GM21529 (cell line): ENCODE results near the gene CELF4.

Source experiments
- ATAC-seq: cut with Tn5 transposase; IDR thresholded peaks from one replicate; pipeline ENCODE4 v1.9.1; 2021; ENCODE audit not compliant: unreplicated experiment

The CELF4 gene

DNA sequence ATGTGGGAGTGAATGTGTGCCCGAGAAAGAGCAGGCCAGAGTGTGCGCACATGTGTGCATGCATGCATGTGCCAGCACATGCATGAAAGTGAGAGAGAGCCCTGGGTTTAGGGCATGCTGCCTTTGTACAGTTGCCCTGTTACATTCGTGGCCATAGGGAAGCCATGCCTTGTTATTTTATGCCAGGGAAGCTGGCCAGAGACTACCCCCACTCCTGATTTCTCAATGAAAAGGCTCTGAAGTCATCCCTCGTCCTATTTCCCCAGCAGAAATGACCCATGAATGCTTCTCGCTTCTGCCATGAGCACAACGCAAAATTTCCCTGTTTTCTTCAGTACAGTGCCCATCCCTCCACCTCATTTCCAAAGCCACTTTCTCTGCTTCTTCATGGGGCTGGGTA, 143.0 kb downstream of the CELF4 start:
- ATAC-seq = no peak

DNA sequence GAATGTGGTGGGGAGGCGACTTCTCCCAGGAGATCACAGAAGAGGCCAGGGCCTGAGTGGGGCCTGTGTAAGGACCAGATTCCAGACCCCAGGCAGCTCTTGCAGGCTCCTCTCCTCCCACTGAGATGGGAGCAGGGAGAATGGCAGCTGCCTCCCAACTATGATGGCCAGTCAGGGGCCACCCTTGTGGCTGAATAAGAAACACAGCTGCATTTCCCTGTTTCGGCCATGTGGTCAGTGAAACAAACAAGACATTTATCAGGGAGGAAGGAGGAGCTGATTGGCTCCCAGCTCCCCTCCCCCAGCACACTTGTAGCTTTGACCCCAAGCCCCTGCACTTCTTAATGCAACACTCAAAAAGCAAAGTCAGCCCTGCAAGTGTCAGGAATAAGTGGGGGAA, 143.5 kb downstream of the CELF4 start:
- no peak for ATAC-seq

DNA sequence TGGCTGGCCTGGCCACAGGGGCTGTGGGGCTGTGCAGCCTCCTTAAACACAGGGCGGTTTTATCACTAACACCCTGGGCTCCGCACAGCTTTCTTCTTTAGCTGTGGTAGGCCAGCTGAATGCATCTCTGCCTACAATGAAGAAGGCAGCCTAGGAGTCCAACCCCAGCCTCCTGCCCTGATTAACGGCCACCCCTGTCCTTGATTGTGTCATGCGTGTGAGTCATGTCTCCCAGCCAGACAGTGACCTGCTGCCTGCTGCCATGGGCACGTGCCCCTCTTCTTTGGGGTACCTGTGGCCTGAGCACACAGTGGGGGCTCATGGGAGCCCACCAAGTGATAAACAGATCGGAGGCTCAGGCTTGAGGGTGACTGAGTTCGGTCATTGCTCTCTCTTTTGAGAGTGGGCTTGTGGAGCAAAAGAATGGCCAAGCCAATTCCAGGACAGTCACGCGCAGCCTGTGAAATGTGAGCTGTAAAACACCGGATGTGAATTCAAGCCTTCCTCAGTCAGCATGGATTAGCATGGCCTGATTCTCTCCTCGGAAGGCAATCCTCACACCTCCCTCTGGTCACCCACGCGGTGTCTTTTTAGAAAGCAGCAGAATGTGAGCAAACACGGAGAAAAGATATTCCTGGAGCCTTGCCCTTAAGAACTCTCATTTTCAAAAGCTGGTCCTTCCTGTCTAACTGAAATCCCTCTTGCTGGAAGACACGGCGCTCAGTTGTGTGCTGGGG, 144.1 kb downstream of the CELF4 start:
- ATAC-seq = no peak

DNA sequence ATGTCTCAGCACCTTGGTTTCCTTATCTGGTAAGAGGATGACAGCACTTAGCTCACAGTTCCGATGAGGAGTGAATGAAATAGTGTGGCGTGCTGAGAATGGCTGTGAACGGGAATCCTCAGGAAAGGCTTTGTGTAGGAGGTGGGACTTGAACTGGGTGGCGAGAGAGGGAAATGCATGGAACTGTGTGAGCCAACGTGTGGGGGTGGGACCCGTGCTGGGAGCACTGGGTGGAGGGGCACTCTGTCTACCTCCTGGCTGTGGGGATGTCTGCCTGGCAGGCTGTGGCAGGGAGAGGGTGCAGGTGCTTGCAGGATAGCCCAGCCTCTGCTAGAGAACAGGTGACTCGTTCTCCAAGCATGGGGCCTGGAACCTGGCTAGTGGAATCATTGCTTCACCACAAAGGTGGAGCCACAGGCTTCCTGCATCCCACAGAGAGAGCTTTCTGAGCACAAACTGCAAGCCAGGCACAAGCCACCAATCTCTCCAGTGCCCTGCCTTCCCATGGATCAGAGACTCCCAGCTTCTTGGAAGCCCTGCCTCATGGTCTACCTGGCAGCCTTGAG, 145.2 kb downstream of the CELF4 start:
- no peak for ATAC-seq

GRCh38 chr18:37419866-37420265, 145.7 kb downstream of the CELF4 start:
- no peak for ATAC-seq

DNA sequence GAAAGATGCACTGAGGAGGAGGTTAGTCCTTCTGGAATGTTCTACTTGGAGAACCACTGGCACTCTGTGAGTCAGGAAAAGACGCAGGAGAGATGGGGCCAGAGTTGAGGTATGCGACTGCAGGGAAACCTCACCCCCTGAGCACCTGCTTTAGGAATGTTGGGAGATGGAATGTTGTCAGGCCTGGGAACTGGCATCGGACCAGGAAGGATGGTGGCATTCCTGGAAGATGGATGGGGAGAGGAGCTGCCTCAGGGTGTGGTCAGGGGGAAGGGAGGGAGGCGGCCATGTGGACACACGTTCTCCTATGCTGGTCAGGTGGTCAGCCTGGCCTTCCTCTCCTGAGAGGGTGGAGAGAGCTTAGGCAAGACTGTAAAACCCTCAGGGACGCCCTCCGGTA, 146.3 kb downstream of the CELF4 start:
- ATAC-seq = no peak

DNA sequence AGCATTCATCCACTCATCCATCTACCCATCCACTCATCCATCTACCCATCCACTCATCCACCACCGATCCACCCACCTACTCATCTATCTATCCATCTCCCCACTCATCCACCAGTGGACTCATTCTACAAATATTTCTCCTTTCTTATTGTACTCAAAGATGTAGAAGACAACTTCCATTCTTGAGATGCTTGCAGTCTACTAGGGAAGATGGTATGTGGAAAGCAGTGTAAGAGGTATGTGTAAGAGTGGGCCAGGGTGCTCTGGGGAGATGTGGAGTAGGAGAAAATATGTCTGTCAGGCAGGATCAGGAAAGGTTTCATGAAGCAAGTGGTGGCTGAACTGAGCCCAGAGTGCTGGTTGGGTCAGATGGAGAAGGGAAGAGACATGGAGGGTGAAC, 150.8 kb downstream of the CELF4 start:
- ATAC-seq = no peak

- ATAC-seq = no peak
These were observed 152.8 kb downstream of the CELF4 start for GRCh38 chr18:37412829-37413228.

DNA sequence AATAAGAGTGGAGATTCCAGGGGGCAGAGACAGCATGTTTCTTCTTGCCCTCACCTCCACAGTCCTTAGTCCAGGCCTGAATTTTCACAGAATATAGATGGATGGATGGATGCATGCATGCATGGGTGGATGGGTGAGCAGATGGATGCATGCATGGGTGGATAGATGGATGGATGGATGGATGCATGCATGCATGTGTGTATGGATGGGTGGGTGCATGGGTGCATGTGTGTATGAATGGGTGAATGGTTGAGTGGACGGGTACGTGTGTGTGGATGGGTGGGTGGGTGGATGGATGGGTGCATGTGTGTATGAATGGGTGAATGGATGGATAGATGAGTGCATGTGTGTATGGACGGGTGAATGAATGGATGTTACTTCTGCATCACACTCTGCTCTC, 153.3 kb downstream of the CELF4 start:
- ATAC-seq = no peak

DNA sequence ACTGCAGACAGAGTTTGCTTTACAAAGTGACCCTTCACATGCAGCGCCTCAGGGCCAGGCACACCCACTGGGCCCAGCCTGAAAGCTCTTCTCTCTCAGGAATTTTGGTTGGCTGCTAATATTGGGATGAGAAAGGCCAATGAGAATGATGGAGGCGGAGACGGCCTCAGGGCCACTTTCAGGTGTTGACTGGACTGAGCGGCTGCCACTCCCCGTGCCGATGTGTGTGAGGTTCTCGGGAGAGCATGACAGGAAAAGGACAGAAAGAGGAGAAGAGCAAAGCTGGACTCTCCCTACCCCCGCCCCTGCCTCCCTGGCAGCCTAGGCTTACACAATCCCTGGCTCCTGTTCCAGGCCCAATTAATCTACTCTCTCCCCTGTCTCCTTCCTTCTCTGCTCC, 155.7 kb downstream of the CELF4 start:
- no peak for ATAC-seq

GRCh38 chr18:37408676-37409265, 156.8 kb downstream of the CELF4 start:
- no peak for ATAC-seq

DNA sequence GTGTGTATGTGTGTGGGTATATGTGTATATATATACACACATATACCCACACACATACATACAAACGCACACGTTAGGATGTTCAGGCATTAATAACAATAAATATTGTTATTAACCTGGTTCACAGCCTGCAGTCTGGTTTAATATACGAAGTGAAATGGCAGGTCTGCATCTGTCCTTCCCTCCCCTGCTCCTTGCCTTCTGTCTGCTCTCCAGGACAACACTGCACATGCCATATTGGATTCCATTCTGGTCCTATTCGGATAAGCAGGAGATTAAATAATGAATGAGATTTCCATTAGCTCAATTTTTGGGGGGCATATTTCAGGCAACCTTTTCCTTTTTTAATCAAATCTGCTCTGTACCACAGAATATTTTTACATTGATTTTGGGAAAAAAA, 158.0 kb downstream of the CELF4 start:
- ATAC-seq = no peak

GRCh38 chr18:37405772-37406171, 159.8 kb downstream of the CELF4 start:
- no peak for ATAC-seq

DNA sequence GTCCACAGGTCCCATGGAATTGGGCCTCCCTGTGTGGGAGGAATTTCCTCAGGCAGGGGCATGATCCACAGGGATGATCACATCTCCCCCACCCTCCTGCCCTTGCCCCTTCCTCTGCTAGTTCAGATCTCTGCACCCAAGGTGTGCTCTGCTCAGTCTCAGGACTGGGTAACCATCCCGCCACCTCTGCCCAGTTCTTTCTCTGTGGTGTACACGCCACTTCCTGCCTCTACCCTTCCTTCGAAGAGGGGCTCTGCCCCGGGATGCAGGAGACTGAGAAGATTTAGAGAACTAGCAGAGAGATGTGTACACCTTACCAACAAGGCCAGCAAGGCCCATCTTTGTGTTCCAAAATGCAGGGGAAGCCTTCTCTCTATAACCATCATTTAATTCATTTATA, 160.4 kb downstream of the CELF4 start:
- no peak for ATAC-seq

GRCh38 chr18:37403788-37404187, 161.8 kb downstream of the CELF4 start:
- no peak for ATAC-seq

- no peak for ATAC-seq
These were observed 162.4 kb downstream of the CELF4 start for GRCh38 chr18:37403100-37403781.

- ATAC-seq = no peak
These were observed 162.9 kb downstream of the CELF4 start for GRCh38 chr18:37402735-37403099.

- ATAC-seq = no peak
These were observed 164.8 kb downstream of the CELF4 start for GRCh38 chr18:37400802-37401201.

GRCh38 chr18:37398248-37398920, 167.2 kb downstream of the CELF4 start:
- no peak for ATAC-seq

DNA sequence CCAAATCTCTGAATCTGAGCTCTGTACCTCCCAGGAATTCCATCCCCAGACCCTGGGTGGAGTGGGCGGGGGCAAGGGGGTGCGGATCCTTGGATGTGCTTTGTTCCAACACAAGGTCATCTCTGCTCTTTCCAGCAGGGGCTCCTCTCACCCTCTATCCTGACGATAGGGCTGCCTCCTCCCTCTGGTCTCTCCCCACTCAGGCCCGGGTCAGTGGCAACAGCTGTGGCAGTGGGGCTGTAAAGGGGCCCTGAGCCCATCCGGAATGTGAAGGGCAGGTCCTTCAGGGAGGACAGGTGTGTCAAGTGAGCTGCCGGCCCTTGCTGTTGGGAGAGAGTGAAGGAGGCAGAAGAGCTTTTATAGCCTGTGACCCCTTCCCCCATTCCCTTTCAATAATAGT, 167.8 kb downstream of the CELF4 start:
- no peak for ATAC-seq

- ATAC-seq = no peak
These were observed 168.5 kb downstream of the CELF4 start for GRCh38 chr18:37396971-37397720.
